NOMO-1 treated with DMSO at 0.1 percent for 48 hours (cell line): ENCODE results near the gene SLC17A2.
"Not testable (repeated sequence)": the region's sequence is repeated elsewhere in the genome, so short reads cannot be mapped to it uniquely, and the experiment has no call there.

ENCODE experiments used
- DNase-seq: peaks from one replicate; lab custom pipeline; 2025; ENCODE audit not compliant: unreplicated experiment; lab: John Stamatoyannopoulos, UW

SLC17A2 gene

DNA sequence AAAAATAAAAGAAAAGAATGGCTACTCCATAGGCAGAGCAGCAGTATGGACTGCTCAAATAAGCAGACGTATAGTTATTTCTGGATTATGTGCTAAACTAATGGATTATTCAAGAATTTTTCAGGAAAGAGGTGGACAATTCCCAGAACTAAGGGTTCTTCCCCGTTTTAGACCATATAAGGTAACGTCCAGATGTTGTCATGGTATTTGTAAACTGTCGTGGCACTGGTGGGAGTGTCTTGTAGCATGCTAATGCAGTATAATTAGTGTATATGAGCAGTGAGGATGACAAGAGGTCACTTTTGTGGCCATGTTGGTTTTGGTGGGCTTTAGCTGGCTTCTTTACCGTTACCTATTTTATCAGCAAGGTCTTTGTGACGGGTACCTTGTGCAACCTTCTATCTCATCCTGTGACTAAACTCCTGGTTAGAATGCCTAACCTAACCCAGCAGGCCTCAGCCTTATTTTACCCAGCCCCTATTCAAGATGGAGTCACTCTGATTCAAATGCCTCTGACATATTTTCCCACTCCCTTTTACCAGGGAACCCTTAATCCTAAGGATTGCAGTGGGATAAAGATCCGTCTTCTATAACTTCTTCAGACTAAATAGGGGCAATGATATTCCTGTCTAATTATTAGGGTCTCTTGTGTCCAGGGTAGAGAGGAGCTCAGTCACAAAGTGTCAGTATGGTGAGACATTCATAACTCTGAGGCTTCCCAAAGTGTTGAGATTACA lies 21.0 kb upstream of the SLC17A2 start:
- DNase-seq = no peak

DNA sequence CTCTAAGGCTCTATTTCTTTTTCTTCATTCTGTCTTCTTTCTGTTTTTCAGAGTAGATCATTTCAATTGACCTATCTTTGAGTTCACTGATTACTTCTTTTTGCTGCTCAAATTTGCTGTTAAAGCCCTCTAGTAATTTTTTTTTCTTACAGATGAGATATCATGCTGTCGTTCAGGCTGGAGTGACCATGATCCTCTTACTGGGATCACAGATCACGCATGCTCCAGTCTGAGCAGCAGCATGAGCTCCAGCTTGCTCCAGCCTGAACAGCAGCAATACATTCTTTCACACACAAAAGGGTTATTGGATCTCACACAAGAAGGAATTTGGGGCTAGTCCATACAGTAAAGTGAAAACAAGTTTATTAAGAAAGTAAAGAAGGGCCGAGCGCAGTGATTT lies 19.8 kb upstream of the SLC17A2 start:
- DNase-seq = no peak

DNA sequence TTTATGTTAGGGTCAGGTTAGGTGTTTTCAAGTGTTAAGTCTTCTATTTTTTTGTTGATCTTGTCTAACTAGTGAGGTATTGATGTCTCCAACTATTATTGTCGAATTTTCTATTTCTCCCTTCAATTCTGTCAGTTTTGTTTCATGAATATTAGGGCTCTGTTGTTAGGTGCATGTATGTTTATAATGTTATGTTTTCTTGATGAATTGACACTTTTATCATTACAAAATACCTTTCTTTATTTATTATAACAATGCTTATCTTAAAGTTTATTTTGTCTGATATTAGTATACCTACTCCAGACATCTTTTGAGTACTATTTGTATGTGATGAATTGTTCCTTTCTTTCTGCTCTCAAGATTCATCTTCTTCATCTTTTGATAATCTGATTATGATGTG lies 19.2 kb upstream of the SLC17A2 start:
- no peak for DNase-seq

DNA sequence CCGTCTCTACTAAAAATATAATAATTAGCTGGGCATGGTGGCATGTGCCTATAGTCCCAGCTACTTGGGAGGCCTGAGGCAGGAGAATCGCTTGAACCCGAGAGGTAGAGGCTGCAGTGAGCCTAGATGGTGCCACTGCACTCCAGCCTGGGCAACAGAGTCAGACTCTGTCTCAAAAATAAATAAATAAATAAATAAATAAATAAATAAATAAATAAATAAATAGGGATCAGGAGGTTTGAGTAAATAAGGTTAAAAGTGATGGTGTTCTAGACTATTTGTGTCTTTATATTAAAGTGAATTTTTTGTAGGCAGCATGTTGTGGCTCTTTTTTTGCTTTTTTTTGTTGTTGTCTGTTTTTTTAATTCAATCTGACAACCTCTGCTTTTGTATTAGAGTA lies 17.0 kb upstream of the SLC17A2 start:
- DNase-seq = not testable (repeated sequence)

- DNase-seq = no peak
Observed at GRCh38 chr6:25946631-25947030, 16.1 kb upstream of the SLC17A2 start.

- not testable (repeated sequence) for DNase-seq
Observed at GRCh38 chr6:25945738-25946137, 15.2 kb upstream of the SLC17A2 start.

GRCh38 chr6:25944688-25945574 lies 14.4 kb upstream of the SLC17A2 start:
- no peak for DNase-seq

GRCh38 chr6:25943887-25944286 lies 13.4 kb upstream of the SLC17A2 start:
- DNase-seq = no peak

DNA sequence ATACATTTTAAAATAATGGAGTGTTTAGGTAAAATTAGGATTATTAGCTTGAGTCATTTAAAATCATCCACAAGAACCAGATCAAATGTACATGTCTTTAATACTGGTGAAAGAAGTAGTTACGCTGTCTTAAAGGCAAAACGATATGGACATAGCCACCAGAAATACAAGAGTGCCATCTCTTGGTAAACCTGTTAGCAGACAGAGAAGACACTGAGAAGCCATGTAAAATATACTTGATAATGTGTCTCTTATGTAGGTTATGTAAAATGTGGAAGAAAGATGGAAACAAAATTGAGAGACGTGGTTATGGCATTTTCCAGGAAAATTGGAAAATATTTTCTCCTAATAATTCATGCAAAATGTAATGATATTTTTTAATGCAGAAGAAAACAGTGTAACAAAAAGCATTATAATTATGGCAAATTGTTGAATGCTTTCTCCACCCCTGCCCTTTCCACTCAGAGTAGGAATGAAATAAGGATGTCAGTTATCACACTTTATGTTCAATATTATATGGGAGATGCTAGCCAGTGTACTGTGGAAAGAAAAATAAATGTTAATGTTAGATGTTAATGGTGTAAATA lies 12.2 kb upstream of the SLC17A2 start:
- peak; percentile 24 for DNase-seq

DNA sequence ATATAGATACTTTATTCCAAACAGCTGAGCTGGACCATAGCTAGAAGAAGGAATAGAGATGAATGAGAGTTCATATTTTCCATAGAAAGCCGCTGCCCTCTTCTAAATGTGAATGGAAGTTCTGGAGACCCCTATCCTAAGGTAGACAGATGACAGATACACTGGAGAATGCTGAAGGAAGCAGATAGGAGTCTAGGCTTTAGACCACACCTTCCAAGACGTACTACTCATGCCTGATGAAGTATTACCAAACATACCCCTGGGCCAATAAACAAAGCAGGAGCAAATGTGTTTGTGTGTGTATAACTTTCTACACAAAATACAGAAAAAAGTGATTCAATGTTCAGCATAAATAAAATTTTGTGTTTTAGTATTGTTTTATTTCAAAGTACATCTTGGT lies 9.1 kb upstream of the SLC17A2 start:
- no peak for DNase-seq

DNA sequence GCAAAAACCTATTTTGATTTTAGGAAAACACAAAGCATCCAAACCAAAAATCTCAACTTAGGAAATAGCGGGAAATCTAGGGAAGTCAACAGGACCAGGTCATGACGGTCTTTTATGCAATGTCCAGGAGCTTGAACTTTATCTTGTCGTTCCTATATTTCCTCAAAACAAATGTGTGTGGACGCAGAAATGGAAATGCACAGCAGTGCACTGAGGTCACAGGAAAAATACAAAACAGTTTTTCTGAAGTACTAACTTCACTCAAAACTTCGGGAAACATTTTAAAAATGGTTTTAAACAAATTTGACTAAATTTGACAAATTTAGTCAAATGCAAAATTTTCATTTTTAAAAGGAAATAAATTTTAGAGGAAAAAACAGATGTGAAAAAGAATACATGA lies 5.5 kb upstream of the SLC17A2 start:
- no peak for DNase-seq

GRCh38 chr6:25934735-25935313 lies 4.3 kb upstream of the SLC17A2 start:
- no peak for DNase-seq

DNA sequence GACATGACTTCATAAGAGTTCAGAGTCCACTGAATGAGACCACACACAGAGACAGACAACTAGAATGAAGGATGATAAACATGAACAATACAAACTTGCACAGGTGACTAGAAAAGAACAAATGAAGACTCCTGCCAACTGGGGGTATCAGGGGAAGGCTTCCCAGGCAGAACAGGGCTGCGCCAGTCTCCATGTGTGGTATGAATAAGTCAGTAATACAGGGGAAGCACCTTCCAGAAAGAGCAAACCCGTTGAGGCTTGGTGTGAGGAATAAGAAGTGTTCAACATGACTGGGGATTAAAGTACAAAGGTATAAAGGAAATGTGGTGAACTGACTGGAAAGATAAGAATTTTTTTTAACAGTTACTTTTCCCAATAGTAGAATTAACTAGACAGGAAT lies 3.7 kb upstream of the SLC17A2 start:
- no peak for DNase-seq

DNA sequence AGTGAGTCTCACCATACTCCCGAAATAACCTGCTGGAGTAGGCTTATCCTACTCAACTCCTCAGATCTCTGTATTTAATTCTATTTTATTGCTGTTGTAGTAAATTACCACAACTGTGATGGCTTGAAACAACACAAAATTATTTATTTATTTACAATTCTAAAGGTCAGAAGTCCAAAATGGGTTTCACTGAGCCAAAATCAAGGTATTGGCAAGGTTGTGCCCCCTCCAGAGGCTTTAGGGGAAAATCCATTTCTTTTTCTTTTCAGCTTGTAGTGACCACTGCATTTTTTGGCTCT lies 869 bp upstream of the SLC17A2 start:
- DNase-seq = no peak

DNA sequence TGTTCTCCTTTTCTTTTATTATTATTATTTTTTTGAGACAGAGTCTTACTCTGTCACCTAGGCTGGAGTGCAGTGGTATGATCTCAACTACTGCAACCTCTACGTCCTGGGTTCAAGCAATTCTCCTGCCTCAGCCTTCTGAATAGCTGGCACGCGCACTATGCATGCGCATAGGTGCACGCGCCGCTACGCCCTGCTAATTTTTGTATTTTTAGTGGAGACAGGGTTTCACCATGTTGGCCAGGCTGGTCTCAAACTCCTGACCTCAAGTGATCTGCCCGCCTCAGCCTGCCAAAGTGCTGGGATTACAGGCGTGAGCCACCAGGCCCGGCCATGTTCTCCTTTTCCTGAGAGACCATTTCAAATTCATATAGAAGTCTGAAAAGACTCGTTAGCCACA lies 706 bp downstream of the SLC17A2 start:
- not testable (repeated sequence) for DNase-seq

- no peak for DNase-seq
Observed at GRCh38 chr6:25928562-25929324, 1.7 kb downstream of the SLC17A2 start.

DNA sequence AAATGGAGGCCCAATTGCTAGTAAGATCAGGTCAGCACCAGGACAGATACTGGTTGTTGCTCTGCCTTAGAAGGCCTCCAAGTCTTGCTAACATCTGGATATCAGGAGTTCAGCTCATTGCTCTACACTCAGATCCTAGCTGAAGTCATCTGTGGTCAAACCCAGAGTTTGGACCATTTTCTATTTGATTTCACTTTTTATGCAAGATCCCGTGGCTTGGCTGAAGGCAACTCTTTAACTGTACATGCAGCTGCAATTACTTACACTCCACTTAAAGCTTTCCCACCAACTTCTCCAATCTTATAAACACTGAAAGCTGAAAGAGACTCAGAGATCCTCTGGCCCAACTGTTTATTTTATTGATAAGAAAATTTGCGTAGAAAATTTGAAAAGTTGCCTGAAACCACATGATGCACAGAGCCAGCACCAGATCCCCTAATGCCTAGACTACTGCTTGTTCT lies 2.7 kb downstream of the SLC17A2 start:
- DNase-seq = peak; percentile 38

GRCh38 chr6:25927178-25927577 lies 3.3 kb downstream of the SLC17A2 start:
- peak; percentile 12 for DNase-seq

GRCh38 chr6:25925876-25926275 lies 4.6 kb downstream of the SLC17A2 start:
- DNase-seq = no peak

DNA sequence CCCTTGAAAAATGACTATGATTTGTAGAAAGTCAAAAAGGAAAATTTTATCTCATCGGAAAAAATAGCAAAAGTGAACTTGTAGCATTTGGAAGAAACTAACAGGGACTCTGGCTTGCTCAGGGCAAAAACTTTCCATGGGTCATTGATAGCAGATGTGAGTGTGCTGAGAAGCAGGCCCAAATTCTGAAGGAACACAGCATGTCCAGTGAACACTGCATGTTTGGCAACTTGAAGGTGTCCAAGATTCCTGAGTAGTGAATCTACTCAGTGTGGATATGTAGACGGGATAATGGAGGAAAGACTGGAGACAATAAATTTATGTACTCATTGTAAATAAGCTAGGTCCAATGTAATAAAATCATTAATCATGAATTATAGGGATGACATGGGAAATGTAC lies 8.2 kb downstream of the SLC17A2 start:
- DNase-seq = no peak
